Embryonic facial prominence (tissue), 1 donor: ENCODE data around the gene PBX4.
"Not testable (repeated sequence)": the region's sequence is repeated elsewhere in the genome, so short reads cannot be mapped to it uniquely, and the experiment has no call there.

Source experiments
- DNase-seq: peaks from one replicate; pipeline ENCODE4 v3.0.0-alpha.2; 2016; ENCODE audit errors: extremely low spot score

PBX4 gene

DNA sequence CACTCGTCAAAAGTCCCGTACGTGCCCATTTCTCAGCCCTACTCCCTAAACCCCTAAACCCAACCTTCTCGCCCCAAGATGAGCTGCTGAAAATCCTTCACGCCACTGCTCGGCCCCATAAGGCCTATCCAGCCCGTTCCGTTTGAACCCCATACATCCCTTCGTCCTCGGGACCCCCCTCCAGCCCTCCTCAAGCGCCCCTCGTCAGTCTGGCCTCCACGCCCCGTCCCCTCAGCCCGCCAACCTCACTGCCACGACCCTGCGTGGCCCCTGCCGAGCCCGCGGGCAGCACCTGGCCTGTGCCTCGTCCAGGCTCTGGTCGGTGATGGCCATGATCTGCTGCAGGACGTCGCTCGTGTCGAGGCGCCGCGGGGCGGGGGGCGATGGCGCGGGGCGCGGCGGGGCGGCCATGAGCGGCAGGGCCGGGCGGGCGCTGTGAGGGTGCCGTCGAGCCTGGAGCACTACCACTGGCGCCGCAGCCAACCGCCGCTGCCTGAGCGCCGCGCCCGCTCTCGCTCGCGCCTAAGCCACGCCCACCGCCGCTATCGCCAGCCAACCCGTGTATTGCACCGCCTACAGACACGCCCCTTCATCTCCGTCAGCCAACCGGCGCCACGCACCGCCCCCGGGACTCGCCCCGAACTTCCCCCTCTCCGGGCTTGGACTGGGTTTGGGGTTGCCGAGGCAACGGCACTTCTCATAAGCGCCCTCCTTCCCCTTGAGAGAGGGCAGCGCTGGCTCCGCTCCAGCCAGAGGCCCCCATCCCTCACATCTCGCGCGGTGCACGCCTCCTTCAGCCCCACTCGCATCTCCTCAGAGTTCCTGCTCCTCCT, at the start of gene PBX4:
TSS of gene PBX4 (minus strand) at position 469 of the 833 bp plus-strand sequence. CDS start at position 411, 58 bp downstream.
- peak; percentile 96 for DNase-seq

DNA sequence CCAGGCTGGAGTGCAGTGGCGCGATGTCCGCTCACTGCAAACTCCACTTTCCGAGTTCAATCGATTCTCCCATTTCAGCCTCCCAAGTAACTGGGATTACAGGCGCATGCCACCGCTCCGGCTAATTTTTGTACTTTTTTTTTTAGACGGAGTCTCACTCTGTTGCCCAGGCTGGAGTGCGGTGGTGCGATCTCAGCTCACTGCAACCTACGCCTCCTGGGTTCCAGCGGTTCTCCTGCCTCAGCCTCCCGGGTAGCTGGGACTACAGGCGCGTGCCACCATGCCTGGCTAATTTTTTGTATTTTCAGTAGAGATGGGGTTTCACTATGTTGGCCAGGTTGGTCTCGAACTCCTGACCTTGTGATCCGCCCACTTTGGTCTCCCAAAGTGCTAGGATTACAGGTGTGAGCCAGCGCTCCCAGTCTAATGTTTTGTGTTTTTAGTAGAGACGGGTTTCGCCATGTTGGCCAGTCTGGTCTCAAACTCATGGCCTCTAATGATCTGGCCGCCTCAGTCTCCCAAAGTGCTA, 47.0 kb upstream of the PBX4 start:
- not testable (repeated sequence) for DNase-seq

- DNase-seq, result peak; percentile 93
Measured at GRCh38 chr19:19663256-19664120, 45.0 kb upstream of the PBX4 start, which contains the start of gene ATP13A1. Gene ATP13A1 (minus strand): TSS chr19:19663676. CDS start chr19:19663666, 10 bp downstream.

DNA sequence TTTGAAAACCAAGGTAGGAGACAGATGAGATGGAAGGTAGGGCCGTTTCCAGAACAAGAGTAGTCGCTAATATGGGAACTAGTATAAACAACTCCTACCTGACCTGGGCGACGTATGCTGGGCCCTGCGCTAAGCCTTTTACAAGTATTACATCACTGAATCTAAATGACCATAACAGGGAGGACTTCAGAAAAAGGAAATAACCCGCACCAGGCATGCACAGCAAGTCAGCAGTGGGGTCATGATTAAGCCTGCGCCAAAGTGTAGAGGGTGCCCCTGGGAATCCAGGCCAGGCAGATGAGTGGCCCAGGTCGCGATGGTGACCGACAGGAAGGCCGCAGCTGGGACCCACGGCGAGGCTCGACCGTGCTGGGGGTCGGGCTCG, 44.4 kb upstream of the PBX4 start:
- DNase-seq, result no peak

DNA sequence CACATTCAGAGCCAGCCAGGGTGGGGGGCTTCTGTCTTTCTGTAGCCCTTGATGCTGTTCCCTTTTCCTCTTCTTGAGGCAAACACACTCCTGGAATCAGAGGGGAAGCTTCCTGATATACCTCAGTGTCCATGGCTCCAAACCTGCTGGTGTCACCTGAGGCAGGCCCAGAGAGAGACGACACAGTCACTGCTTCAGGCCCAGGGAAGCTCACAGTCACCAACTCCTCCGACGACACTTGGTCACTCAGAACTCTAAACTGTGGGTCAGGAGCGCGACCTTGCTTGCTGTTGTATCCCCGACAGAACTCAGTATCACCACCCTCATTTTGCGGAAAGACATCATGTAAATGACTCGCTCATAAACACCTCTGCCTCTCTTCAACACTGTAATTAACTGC, 43.9 kb upstream of the PBX4 start:
- DNase-seq, result no peak

- DNase-seq, result no peak
Measured at GRCh38 chr19:19661675-19662251, 43.3 kb upstream of the PBX4 start.

DNA sequence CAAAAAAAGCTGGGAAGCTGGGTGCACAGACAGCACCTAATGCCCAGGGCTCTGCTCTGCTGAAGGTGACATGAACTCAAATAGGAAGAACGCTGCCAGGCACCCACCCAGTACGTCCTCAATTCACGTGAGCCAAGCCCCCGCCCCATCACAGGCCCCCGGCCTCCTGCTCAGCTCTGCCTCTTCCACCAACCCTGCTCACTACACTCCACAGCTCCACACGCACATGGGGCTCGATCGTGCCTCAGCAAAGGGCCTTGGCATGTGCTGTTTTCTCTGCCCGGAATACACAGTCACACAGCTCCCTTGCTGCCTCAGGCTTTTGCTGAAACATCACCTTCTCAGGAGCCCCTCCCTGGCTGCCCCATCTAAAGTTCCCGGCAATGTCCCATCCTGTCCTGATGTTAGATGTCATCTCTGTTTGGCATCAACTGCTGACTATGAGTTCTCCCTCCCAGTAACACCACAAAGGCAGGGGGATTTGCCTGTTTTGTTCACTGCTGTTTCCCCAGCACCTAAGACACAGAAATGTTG, 42.7 kb upstream of the PBX4 start:
- no peak for DNase-seq

DNA sequence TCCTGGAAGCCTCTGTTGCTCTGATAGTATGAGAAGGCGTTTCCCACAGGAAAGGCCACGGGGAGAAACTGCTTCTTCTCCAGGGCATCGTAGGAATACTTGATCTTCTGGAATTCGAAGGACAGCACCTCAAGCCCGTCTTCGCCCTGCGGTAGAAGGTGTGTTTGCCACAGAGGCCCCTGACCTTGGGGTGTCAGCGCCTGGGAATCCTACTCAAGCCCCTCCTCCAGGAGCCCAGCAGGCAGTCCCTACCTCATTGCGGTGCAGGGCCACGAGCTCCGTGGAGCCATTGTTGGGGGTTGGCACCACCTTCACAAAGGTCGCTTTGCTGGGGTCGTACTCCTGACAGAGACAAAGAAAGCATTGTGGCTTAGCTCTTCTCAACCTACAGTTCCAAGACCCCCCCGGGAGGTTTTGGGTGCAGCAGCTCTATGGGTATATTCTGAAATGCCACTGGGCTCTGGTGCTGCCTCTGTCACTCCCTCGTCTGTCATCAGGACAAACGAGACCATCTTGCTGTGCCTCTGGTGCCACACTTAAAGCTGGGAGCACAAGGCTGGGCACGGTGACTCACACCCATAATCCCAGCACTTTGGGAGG, 41.3 kb upstream of the PBX4 start:
- no peak for DNase-seq

- DNase-seq, result no peak
Measured at GRCh38 chr19:19657397-19657783, 38.9 kb upstream of the PBX4 start.

- DNase-seq, result no peak
Measured at GRCh38 chr19:19656451-19657396, 38.2 kb upstream of the PBX4 start.

GRCh38 chr19:19655641-19656343, 37.3 kb upstream of the PBX4 start:
- no peak for DNase-seq

GRCh38 chr19:19655051-19655594, 36.6 kb upstream of the PBX4 start:
- DNase-seq, result no peak

DNA sequence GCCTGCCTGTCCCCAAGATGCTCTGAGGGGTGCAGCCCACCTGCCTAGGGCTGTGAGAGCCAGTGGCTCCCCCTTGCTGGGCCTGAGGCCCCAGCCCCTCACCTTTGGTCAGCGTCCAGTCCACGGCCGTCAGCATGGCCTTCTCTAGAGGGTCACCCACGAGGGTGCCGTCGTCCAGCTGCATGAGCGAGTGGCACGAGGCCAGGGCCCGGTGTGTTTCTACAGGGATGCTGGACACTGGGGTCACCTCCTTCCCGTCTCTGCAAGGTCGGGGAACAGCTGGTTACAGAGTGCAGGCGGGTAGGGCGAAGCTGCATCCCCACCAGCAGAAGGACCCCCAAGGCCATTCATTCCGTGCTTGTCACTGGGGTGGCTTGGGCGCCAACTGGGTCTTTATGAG, 36.0 kb upstream of the PBX4 start:
- no peak for DNase-seq

DNA sequence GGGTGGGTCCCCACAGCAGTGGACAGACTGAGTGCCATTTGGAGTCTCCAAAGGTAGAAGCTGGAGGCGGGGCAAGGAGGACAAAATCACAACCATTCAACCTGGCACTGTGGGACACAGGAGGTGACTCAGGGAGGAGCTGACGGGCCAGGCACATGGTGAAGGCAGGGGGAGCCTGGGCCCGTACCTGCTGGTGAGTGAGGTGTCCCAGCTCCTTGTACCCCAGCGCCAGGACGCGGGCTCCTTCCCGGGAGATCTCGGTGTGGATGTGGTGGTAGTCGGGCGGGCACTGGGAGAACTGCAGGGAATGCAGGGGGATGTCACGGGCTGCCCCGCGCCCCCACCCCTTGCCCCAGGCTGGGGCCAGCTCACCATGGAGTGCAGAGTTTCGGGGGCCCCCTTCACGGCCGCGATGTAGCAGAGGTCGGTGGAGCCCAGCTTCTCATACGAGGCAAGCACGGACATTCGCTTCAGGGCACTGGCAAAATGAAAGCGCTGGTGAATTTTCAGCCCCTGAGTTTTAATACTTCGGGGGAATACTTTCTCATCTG, 35.2 kb upstream of the PBX4 start:
- DNase-seq, result no peak

- no peak for DNase-seq
Measured at GRCh38 chr19:19652482-19653295, 34.2 kb upstream of the PBX4 start.

DNA sequence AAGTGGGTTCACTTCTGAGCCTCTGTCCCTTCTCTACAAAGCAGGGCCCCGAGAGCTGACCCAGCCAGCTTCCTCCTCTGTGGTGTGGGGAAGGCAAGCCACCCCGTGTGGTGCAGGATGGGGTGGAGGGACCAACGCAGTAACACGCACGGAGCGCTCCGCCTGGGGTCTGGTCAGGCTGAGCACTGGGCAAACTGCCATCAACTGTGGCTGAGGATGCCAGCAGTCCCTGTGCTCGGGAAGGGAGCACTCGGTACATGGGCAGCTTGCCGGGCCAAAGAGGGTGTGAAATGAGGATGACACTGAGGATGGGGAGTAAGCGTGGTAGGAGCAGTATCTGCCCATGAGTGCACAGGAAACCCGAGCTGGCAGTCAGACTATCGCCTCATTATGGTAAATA, 32.6 kb upstream of the PBX4 start:
- no peak for DNase-seq

DNA sequence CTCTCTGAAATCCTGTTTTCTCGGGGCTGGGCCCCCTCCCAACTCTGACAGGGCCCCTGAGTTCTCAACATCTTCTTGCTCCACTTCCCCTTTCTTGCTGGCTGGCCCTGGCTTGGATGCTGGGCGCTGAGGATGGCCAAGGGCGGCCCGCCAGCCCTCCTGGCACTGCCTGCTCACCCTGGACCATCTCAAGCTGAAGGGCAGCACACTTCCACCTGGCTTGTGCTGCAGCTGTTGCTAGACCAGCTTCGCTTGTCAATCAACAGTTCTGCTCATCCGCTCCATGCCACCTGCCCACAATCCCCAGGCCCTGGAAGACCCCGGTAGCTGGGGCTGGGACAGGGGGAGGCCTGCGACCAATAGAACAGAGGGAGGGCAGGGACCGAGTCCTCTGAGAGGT, 31.8 kb upstream of the PBX4 start:
- no peak for DNase-seq

DNA sequence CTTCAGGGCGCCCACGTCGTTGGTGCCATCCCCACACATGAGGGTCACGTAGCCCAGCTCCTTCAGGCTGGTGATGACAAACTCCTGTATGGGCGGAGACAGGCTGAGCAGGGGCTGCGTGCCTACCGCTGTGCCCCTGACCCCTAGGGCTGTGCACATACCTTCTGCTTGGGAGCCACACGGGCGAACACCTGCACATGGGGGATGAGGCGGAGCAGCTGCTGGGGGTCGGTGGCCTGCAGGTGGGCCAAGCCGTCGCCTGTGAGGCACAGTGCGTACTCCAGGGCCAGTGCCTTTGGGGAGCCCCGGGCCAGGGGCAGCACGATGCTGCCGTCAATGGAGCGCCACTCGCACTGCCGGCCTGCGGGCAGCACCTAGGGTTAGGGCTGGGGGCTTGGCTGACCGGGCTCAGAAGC, 31.1 kb upstream of the PBX4 start:
- DNase-seq, result no peak
